Neural cell (in vitro differentiated cells): ENCODE results near the gene SDCCAG8. TPM values are rescaled to one million over a fixed set of nuclear protein-coding genes. Genes with fewer than 3 reads are reported as not detected.

Experiments used
- H2AFZ ChIP-seq: fragments of 200-600, 300-800 bp; sonication (generic), shearing (Covaris generic); 2 replicates; pipeline ENCODE4 v1.6.0; 2014; ENCODE audit warnings: low read depth, mild to moderate bottlenecking, antibody characterized with exemption, low read length, moderate library complexity
- H3F3A ChIP-seq: fragments of 200-600 bp; shearing (Covaris generic); 2 replicates; pipeline ENCODE4 v1.6.1; 2016; ENCODE audit warnings: mild to moderate bottlenecking, moderate library complexity, mixed read lengths, antibody characterized with exemption, low read length; ENCODE audit not compliant: insufficient read depth, poor library complexity, severe bottlenecking
- H3K27ac ChIP-seq: fragments of 200-600, 300-800 bp; sonication (generic), shearing (Covaris generic); 2 replicates; pipeline ENCODE4 v1.5.1; 2014; ENCODE audit warnings: mild to moderate bottlenecking, low read length, moderate library complexity
- H3K27me3 ChIP-seq: fragments of 300-800, 200-600 bp; sonication (generic), shearing (Covaris generic); 2 replicates; pipeline ENCODE4 v1.6.0; 2014; ENCODE audit warnings: mild to moderate bottlenecking, low read depth, low read length, moderate library complexity; ENCODE audit not compliant: insufficient read depth
- H3K36me3 ChIP-seq: fragments of 300-800, 200-600 bp; sonication (generic), shearing (Covaris generic); 2 replicates; pipeline ENCODE4 v1.5.1; 2014; ENCODE audit warnings: mild to moderate bottlenecking, antibody characterized with exemption, low read length, moderate library complexity; ENCODE audit not compliant: insufficient read depth
- H3K4me2 ChIP-seq: fragments of 300-800, 200-600 bp; sonication (generic), shearing (Covaris generic); 2 replicates; pipeline ENCODE4 v1.6.0; 2014; ENCODE audit warnings: mild to moderate bottlenecking, low read length
- H3K4me3 ChIP-seq: fragments of 300-800, 200-600 bp; sonication (generic), shearing (Covaris generic); 2 replicates; pipeline ENCODE4 v1.5.1; 2014; ENCODE audit warnings: mild to moderate bottlenecking, low read length, moderate library complexity
- H3K79me2 ChIP-seq: fragments of 200-600 bp; shearing (Covaris generic); replicated peaks from 2 replicates; pipeline ENCODE4 v1.6.0; 2014; ENCODE audit warnings: mild to moderate bottlenecking, low read length, moderate library complexity; ENCODE audit not compliant: insufficient read depth
- H3K9ac ChIP-seq: fragments of 300-800, 200-600 bp; sonication (generic), shearing (Covaris generic); 2 replicates; pipeline ENCODE4 v1.6.1; 2016; ENCODE audit warnings: mild to moderate bottlenecking, low read length, mixed read lengths
- H3K9me2 ChIP-seq: fragments of 200-600 bp; shearing (Covaris generic); 2 replicates; pipeline ENCODE4 v1.6.1; 2016; ENCODE audit warnings: mild to moderate bottlenecking, low read length, mixed read lengths; ENCODE audit not compliant: insufficient read depth
- H3K9me3 ChIP-seq: fragments of 200-600, 300-800 bp; sonication (generic), shearing (Covaris generic); 2 replicates; pipeline ENCODE4 v1.6.1; 2016; ENCODE audit warnings: mild to moderate bottlenecking, mixed run types, low read length, moderate library complexity, mixed read lengths
- H4K20me1 ChIP-seq: fragments of 200-600 bp; shearing (Covaris generic); 2 replicates; pipeline ENCODE4 v1.6.1; 2016; ENCODE audit warnings: mild to moderate bottlenecking, mixed run types; ENCODE audit not compliant: insufficient read depth
- EP300 ChIP-seq: fragments of 450-650 bp; conservative IDR thresholded peaks from 2 replicates; pipeline ENCODE4 v1.6.1; 2014; ENCODE audit warnings: antibody characterized with exemption, mild to moderate bottlenecking, moderate library complexity; ENCODE audit not compliant: poor library complexity, severe bottlenecking
- EZH2 ChIP-seq: fragments of 200-600, 300-800 bp; shearing (Covaris generic), sonication (generic); IDR thresholded peaks from 2 replicates; pipeline ENCODE4 v1.6.1; 2014; ENCODE audit warnings: antibody characterized with exemption, low read length, borderline replicate concordance, mild to moderate bottlenecking; ENCODE audit not compliant: insufficient read depth, poor library complexity, severe bottlenecking
- MXI1 ChIP-seq: fragments of 450-650 bp; conservative IDR thresholded peaks from 2 replicates; pipeline ENCODE4 v1.6.1; 2014; ENCODE audit warnings: antibody characterized with exemption, mild to moderate bottlenecking; ENCODE audit not compliant: poor library complexity, severe bottlenecking
- POLR2AphosphoS5 ChIP-seq: IDR thresholded peaks from 2 replicates; pipeline ENCODE4 v1.6.1; 2012
- RAD21 ChIP-seq: fragments of 450-650 bp; conservative IDR thresholded peaks from 2 replicates; pipeline ENCODE4 v1.6.1; 2014; ENCODE audit warnings: antibody characterized with exemption, mild to moderate bottlenecking, moderate library complexity
- SMC3 ChIP-seq: fragments of 450-650 bp; conservative IDR thresholded peaks from 2 replicates; pipeline ENCODE4 v1.6.1; 2014; ENCODE audit warnings: antibody characterized with exemption, mild to moderate bottlenecking, moderate library complexity; ENCODE audit not compliant: poor library complexity
- TAF1 ChIP-seq: IDR thresholded peaks from 2 replicates; pipeline ENCODE4 v1.6.1; 2012; ENCODE audit warnings: low read depth
- polyA plus RNA-seq: library from polyadenylated mRNA; depleted of rRNA; stranded (reverse); fragments of >200 nt; gene quantifications from 2 replicates; pipeline ENCODE4 v1.2.3, GENCODE V29; 2014
- TF ChIP-seq, protein P1 (sequence below): IDR thresholded peaks from 2 replicates; pipeline ENCODE4 v1.6.1; 2012; ENCODE audit warnings: borderline replicate concordance
- TF ChIP-seq, protein P2 (sequence below): fragments of 450-650 bp; IDR thresholded peaks from 2 replicates; pipeline ENCODE4 v1.5.1; 2014; ENCODE audit warnings: antibody characterized with exemption, mild to moderate bottlenecking, moderate library complexity; ENCODE audit not compliant: poor library complexity, severe bottlenecking

SDCCAG8 gene
- polyA plus RNA-seq, 1 donor from 2014 or later = 32.2 TPM

- H3K9ac ChIP-seq = no peak overlapping the region
- H3K27me3 ChIP-seq = no peaks in the 10 kb centered on the region
- H3K9me3 ChIP-seq = no peaks in the 10 kb centered on the region
- H3K79me2 ChIP-seq = no peaks in the 10 kb centered on the region
- H3K27ac ChIP-seq = no peak overlapping the region
- H3K4me3 ChIP-seq = no peak overlapping the region
- TF ChIP-seq, protein P1, sequence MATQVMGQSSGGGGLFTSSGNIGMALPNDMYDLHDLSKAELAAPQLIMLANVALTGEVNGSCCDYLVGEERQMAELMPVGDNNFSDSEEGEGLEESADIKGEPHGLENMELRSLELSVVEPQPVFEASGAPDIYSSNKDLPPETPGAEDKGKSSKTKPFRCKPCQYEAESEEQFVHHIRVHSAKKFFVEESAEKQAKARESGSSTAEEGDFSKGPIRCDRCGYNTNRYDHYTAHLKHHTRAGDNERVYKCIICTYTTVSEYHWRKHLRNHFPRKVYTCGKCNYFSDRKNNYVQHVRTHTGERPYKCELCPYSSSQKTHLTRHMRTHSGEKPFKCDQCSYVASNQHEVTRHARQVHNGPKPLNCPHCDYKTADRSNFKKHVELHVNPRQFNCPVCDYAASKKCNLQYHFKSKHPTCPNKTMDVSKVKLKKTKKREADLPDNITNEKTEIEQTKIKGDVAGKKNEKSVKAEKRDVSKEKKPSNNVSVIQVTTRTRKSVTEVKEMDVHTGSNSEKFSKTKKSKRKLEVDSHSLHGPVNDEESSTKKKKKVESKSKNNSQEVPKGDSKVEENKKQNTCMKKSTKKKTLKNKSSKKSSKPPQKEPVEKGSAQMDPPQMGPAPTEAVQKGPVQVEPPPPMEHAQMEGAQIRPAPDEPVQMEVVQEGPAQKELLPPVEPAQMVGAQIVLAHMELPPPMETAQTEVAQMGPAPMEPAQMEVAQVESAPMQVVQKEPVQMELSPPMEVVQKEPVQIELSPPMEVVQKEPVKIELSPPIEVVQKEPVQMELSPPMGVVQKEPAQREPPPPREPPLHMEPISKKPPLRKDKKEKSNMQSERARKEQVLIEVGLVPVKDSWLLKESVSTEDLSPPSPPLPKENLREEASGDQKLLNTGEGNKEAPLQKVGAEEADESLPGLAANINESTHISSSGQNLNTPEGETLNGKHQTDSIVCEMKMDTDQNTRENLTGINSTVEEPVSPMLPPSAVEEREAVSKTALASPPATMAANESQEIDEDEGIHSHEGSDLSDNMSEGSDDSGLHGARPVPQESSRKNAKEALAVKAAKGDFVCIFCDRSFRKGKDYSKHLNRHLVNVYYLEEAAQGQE = no peak
- TF ChIP-seq EZH2 (no peak), RAD21 (no peak), TAF1 (no peak)
- no peaks in the 10 kb centered on the region for H4K20me1 ChIP-seq
- no peaks in the 10 kb centered on the region for H3K9me2 ChIP-seq
- no peak overlapping the region for H3K4me2 ChIP-seq
- no peaks in the 10 kb centered on the region for H3K36me3 ChIP-seq
- no peak overlapping the region for H2AFZ ChIP-seq
- H3F3A ChIP-seq = no peaks in the 10 kb centered on the region
These were observed 273.7 kb downstream of the SDCCAG8 start for GRCh38 chr1:243529512-243529911.

DNA sequence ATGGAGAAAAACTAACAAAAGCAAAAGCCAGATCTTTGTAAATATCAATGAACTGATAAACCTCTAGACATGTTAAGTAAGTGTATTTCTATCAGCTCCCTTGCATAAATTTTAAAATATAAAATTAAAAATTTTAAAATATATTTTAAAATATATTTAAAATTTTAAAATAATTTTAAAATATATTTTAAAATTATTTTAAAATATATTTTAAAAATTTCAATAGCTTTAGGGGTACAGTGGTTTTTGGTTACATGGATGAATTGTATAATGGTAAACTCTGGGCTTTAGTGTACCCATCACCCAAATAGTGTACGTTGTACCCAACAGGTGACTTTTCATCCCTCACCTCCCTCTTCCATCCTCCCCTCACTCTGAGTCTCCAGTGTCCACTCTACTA, 279.2 kb downstream of the SDCCAG8 start:
- no peak overlapping the region for H3K9ac ChIP-seq
- no peaks in the 10 kb centered on the region for H3F3A ChIP-seq
- no peak overlapping the region for H3K27ac ChIP-seq
- no peak overlapping the region for H3K4me3 ChIP-seq
- no peaks in the 10 kb centered on the region for H3K36me3 ChIP-seq
- no peak for TF ChIP-seq RAD21
- TF ChIP-seq, protein P1 = no peak
- TF ChIP-seq TAF1 = no peak
- no peak for TF ChIP-seq SMC3
- TF ChIP-seq EP300 = no peak
- TF ChIP-seq, protein P2, sequence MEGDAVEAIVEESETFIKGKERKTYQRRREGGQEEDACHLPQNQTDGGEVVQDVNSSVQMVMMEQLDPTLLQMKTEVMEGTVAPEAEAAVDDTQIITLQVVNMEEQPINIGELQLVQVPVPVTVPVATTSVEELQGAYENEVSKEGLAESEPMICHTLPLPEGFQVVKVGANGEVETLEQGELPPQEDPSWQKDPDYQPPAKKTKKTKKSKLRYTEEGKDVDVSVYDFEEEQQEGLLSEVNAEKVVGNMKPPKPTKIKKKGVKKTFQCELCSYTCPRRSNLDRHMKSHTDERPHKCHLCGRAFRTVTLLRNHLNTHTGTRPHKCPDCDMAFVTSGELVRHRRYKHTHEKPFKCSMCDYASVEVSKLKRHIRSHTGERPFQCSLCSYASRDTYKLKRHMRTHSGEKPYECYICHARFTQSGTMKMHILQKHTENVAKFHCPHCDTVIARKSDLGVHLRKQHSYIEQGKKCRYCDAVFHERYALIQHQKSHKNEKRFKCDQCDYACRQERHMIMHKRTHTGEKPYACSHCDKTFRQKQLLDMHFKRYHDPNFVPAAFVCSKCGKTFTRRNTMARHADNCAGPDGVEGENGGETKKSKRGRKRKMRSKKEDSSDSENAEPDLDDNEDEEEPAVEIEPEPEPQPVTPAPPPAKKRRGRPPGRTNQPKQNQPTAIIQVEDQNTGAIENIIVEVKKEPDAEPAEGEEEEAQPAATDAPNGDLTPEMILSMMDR = no peak
- no peak for TF ChIP-seq EZH2
- TF ChIP-seq POLR2AphosphoS5 = no peak
- no peak for TF ChIP-seq MXI1
- no peaks in the 10 kb centered on the region for H3K27me3 ChIP-seq
- H3K79me2 ChIP-seq = no peaks in the 10 kb centered on the region
- no peak overlapping the region for H3K4me2 ChIP-seq
- no peak overlapping the region for H2AFZ ChIP-seq
- H3K9me2 ChIP-seq = no peaks in the 10 kb centered on the region
- H3K9me3 ChIP-seq = no peaks in the 10 kb centered on the region
- no peaks in the 10 kb centered on the region for H4K20me1 ChIP-seq
